ENCODE data around the gene DPEP2. TPM values are rescaled to one million over a fixed set of nuclear protein-coding genes. Genes with fewer than 3 reads are reported as not detected.

Gene DPEP2
- total and polyA plus RNA-seq, 2 of the 13 experiments (the other 11 are each of a cell fraction or from before 2014, with no cell fraction given): 0.18 TPM; not detected in 1

DNA sequence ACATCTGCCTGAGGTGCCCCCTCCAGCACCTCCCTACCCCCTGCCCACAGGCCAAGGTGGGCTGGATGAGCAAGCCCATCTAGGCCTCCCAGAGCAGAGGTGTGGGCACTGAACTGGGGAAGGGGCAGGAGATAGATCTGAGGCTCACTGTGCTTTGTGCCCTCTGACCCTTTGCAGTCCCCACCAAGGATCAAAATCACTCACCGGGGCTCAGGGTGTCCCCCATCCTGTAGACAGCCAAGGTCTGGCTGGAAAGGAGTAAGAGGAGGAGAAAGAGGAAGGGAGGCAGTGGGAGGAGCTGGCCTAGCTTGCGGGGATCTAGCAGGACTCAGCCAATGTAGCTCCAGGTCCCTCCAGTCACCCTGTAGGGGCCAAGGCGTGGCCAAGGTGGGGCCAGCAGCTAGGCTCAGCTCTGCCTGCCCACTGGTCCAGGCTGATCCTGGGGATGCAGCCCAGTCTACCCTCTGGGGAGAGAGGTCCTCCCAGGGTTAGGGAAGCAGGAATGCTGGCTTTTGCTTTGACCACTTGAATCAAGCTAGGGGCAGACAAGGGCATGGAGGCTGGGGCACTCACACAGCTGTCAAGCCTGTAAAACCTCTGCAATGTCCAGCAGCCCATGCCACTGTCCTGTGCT, 32.6 kb downstream of the DPEP2 start (continued):
- TF ChIP-seq, protein P1, sequence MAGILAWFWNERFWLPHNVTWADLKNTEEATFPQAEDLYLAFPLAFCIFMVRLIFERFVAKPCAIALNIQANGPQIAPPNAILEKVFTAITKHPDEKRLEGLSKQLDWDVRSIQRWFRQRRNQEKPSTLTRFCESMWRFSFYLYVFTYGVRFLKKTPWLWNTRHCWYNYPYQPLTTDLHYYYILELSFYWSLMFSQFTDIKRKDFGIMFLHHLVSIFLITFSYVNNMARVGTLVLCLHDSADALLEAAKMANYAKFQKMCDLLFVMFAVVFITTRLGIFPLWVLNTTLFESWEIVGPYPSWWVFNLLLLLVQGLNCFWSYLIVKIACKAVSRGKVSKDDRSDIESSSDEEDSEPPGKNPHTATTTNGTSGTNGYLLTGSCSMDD (CRISPR knock-in tag; IDR thresholded peaks at IDR 0.05): no peak
- no peak for TF ChIP-seq ZSCAN22 (CRISPR knock-in tag; IDR thresholded peaks at IDR 0.05)
- TF ChIP-seq, protein P2, sequence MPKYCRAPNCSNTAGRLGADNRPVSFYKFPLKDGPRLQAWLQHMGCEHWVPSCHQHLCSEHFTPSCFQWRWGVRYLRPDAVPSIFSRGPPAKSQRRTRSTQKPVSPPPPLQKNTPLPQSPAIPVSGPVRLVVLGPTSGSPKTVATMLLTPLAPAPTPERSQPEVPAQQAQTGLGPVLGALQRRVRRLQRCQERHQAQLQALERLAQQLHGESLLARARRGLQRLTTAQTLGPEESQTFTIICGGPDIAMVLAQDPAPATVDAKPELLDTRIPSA (CRISPR knock-in tag; IDR thresholded peaks at IDR 0.05; ENCODE audit: borderline replicate concordance): no peak; the same call in 1 of the 2 replicates
- TF ChIP-seq ZSCAN31 (CRISPR knock-in tag; IDR thresholded peaks at IDR 0.05; ENCODE audit: low read depth): no peak; the same call in 1 of the 2 replicates
- TF ChIP-seq, protein P3, sequence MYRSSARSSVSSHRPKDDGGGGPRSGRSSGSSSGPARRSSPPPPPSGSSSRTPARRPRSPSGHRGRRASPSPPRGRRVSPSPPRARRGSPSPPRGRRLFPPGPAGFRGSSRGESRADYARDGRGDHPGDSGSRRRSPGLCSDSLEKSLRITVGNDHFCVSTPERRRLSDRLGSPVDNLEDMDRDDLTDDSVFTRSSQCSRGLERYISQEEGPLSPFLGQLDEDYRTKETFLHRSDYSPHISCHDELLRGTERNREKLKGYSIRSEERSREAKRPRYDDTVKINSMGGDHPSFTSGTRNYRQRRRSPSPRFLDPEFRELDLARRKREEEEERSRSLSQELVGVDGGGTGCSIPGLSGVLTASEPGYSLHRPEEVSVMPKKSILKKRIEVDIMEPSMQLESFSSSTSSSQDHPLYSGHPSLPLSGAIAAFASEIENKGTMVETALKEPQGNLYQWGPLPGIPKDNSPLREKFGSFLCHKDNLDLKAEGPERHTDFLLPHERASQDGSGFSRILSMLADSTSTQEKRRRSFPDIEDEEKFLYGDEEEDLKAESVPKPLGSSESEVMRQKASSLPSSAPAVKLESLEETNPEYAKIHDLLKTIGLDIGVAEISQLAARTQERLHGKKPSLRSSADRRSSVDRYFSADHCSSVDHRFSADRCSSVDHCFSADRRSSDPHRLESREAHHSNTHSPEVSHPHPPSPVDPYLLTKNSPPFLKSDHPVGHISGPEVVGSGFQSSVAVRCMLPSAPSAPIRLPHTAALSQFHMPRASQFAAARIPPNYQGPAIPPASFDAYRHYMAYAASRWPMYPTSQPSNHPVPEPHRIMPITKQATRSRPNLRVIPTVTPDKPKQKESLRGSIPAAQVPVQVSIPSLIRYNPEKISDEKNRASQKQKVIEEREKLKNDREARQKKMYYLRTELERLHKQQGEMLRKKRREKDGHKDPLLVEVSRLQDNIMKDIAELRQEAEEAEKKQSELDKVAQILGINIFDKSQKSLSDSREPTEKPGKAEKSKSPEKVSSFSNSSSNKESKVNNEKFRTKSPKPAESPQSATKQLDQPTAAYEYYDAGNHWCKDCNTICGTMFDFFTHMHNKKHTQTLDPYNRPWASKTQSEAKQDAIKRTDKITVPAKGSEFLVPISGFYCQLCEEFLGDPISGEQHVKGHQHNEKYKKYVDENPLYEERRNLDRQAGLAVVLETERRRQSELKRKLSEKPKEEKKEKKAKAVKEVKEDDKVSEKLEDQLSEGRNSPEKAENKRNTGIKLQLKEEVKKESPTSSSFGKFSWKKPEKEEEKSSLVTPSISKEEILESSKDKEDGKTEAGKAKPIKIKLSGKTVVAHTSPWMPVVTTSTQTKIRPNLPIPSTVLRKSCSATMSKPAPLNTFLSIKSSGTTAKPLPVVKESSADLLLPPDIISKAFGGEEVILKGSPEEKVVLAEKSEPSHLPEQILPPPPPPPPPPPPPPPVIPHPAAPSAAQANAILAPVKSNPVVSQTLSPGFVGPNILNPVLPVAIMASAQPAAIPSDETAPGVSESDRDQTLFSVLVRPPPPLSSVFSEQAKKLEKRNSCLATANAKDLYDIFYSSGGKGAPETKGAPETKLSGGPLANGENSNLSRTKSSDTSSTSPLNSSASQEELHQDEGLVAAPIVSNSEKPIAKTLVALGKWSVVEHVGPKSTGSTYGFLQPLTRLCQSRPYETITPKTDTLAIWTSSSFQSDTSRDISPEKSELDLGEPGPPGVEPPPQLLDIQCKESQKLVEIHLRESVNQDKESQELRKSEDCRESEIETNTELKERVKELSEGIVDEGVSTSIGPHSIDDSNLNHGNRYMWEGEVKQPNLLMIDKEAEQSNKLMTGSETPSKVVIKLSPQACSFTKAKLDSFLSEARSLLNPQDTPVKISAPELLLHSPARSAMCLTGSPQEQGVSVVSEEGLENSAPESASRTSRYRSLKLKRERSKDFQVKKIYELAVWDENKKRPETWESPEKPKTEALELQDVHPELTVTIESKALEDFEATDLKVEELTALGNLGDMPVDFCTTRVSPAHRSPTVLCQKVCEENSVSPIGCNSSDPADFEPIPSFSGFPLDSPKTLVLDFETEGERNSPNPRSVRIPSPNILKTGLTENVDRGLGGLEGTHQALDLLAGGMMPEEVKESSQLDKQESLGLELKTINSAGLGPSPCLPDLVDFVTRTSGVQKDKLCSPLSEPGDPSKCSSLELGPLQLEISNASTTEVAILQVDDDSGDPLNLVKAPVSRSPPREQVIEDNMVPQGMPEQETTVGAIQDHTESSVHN (CRISPR knock-in tag; IDR thresholded peaks at IDR 0.05): no peak
- no peak for TF ChIP-seq ZNF235 (CRISPR knock-in tag; IDR thresholded peaks at IDR 0.05; ENCODE audit: borderline replicate concordance)
- TF ChIP-seq ZNF329 (CRISPR knock-in tag; IDR thresholded peaks at IDR 0.05; ENCODE audit: low read depth): no peak
- TF ChIP-seq CBX5 (CRISPR knock-in tag; IDR thresholded peaks at IDR 0.05; ENCODE audit: borderline replicate concordance): no peak; the same call in 1 of the 2 replicates
- TF ChIP-seq ZKSCAN5 (CRISPR knock-in tag; IDR thresholded peaks at IDR 0.05): peak; percentile 51; the same call in 1 of the 2 replicates
- TF ChIP-seq MAZ (IDR thresholded peaks at IDR 0.05; ENCODE audit: borderline replicate concordance, low read depth, low read length): no peak
- 0 out of 2 replicates have a peak, but pooled peaks have one; percentile 37 for TF ChIP-seq MAZ (CRISPR knock-in tag; IDR thresholded peaks at IDR 0.05; ENCODE audit: low read depth)
- TF ChIP-seq RFXANK (CRISPR knock-in tag; IDR thresholded peaks at IDR 0.05): no peak
- no peak for TF ChIP-seq PRPF4 (IDR thresholded peaks at IDR 0.05; ENCODE audit: low read depth, low read length, poor library complexity, severe bottlenecking)
- no peak for TF ChIP-seq NCOA2 (CRISPR knock-in tag; IDR thresholded peaks at IDR 0.05)
- TF ChIP-seq ZNF556 (CRISPR knock-in tag; IDR thresholded peaks at IDR 0.05; ENCODE audit: borderline replicate concordance): peak; percentile 72; the same call in 1 of the 2 replicates
- no peak for TF ChIP-seq MIXL1 (CRISPR knock-in tag; IDR thresholded peaks at IDR 0.05)
- TF ChIP-seq NPAS2 (CRISPR knock-in tag; IDR thresholded peaks at IDR 0.05; ENCODE audit: borderline replicate concordance): no peak
- TF ChIP-seq, protein P4, sequence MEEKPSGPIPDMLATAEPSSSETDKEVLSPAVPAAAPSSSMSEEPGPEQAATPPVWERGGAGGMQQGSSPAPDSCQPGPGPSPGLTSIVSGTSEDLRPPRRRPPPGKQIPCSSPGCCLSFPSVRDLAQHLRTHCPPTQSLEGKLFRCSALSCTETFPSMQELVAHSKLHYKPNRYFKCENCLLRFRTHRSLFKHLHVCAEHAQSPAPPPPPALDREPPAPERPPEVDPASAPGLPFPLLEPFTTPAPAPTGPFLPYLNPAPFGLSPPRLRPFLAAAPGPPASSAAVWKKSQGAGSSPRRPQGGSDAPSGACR (CRISPR knock-in tag; IDR thresholded peaks at IDR 0.05): no peak; the same call in 1 of the 2 replicates
- no peak for TF ChIP-seq ZNF17 (CRISPR knock-in tag; IDR thresholded peaks at IDR 0.05)
- no peak for TF ChIP-seq RBM22 (optimal IDR thresholded peaks at IDR 0.05; ENCODE audit: low read length)

All from HepG2 (cell line).